ENCODE data around the gene MAP3K10.

Gene MAP3K10

DNA sequence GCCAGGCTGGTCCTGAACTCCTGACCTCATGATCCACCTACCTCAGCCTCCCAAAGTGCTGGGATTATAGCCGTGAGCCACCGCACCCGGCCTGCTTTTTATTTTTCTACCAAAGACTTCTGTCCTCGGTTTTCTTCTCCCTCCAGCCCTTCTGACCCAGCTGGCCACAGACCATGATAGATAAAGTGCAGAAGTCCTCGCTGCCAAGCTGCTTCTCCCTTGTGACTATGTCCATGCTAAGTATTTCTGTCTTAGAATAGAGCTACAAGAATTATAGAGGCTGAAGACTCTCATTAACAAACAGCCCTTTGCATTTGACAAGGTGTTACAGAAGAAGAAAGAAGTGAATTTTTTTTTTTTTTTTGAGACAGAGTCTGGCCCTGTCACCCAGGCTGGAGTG, 15.4 kb upstream of the MAP3K10 start:
- DNase-seq = no peak

DNA sequence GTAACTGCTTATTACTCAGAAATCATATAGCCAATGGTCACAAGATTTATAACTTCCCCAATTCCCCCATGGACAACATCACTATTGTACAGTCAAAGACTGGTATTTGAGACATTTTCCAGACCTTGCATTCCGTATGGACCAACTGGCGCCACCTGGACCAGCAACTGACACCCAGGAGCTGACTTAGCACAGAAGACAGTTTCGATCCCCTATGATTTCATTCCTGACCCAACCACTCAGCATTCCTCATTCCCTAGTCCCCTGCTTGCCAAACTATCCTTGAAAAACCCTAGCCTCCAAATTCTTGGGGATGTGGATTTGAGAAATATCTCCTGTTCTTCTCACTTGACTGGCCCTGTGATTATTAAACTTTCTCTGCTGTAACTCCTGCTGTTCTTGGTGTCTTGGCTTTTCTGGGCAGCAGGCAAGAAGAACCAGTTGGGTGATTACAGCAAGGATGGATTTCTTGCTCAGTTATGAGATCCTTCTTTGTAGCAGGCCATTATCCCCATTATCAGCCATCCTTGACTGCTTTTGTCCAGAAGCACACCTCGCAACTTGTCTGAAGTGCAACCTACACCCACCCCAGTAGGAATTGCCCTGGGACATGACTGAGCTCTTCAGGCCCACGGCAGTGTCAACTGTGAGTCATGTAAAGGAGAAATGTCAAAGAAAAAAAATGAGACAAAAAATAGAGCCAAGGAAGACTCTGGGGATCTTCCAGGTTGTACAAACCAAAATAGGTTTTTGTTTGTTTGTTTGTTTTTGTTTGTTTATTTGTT, 13.7 kb upstream of the MAP3K10 start:
- no peak for DNase-seq

DNA sequence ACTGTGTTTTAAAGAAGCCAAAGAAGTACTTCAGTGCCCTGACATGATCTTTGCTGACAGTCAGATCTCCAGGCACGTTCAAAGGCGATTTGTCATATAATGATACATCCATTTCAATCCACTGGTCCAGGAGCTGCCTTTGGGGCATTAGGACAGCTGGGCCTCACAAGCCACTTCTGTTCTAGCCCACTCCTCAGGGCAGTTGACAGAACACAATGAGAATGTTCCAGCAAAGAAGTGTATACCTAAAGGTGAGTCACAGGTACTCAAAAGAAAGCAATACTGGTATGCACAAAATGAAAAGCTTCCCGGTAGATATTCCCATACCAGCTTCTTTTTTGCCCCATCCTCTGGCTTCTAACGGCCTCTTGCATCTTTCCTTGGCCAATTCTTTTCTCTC, 12.5 kb upstream of the MAP3K10 start:
- no peak for DNase-seq

DNA sequence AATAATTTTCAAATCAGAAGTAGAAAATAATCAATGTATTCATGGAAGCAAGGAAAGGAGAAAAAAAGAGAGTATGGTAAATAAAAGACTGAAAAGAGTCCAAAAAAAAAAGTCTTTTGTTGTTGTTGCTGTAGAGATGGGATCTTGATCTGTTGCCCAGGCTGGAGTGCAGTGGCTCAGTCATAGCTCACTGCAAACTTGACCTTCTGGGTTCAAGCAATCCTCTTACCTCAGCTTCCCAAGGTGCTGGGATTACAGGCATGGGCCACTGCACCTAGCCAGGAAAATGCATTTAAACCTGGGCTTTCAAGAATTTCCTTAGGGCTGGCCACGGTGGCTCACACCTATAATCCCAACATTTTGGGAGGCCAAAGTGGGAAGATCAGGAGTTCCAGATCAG, 7.0 kb upstream of the MAP3K10 start:
- no peak for DNase-seq

DNA sequence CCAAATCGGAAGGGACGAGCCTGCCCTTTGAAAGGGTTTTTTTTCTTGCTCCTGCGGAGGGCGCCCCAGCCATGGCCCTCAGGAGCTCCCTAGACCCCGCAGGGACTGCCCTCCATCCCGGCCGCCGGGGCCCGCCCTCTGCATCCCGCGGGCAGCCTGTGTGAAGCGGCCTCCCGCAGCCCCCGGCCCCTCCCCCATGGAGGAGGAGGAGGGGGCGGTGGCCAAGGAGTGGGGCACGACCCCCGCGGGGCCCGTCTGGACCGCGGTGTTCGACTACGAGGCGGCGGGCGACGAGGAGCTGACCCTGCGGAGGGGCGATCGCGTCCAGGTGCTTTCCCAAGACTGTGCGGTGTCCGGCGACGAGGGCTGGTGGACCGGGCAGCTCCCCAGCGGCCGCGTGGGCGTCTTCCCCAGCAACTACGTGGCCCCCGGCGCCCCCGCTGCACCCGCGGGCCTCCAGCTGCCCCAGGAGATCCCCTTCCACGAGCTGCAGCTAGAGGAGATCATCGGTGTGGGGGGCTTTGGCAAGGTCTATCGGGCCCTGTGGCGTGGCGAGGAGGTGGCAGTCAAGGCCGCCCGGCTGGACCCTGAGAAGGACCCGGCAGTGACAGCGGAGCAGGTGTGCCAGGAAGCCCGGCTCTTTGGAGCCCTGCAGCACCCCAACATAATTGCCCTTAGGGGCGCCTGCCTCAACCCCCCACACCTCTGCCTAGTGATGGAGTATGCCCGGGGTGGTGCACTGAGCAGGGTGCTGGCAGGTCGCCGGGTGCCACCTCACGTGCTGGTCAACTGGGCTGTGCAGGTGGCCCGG, 815 bp downstream of the MAP3K10 start:
- DNase-seq = no peak

DNA sequence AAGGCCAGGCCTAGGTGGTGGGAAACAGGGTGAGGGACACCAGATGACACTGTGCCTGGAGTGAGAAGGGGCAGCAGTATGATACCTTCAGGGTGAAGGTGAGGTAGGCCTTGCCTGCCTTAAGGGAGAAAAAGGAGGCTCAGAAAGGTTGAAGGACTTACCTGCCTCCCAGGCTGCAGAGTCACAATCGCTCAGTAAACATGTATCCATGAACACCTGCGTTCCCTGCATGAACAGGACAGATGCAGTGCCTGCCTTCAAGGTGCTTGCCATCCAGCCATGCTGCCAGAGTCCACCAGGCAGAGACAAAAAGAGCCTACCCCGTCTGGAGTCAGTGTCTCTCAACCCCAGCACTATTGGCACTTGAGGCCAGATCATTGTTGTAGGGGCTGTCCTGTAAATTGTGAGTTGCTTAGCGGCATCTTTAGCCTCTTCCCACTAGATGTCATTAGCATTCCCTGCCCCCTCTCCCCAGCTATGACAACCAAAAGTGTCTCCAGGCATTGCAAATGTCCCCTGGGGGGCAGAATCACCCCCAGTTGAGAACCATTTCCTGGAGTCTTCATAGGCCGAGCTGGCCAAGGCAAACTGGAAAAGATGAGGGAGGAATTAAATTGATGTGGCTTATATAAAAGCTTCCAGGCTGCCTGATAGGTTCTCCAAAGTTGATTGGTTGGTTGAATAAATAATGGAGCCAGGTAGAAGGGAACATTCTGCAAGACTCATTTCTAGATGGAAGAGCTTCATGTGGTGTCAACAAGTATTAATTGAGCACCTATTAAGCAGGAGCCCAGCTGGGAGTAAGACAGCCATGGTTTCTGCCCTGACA, 1.7 kb downstream of the MAP3K10 start:
- DNase-seq = no peak

DNA sequence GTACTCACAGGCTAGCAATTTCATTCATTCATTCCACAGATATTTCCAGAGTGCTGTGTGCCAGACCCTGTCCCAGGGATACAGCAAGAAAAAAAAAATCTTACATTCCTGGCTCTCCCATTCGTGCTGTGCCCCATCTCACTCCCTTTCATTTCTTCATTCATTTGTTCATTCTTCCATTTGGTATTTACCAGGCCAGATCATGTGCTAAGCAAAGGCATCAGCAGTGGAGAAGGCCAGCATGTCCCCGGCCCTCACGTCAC, 2.3 kb downstream of the MAP3K10 start:
- no peak for DNase-seq

DNA sequence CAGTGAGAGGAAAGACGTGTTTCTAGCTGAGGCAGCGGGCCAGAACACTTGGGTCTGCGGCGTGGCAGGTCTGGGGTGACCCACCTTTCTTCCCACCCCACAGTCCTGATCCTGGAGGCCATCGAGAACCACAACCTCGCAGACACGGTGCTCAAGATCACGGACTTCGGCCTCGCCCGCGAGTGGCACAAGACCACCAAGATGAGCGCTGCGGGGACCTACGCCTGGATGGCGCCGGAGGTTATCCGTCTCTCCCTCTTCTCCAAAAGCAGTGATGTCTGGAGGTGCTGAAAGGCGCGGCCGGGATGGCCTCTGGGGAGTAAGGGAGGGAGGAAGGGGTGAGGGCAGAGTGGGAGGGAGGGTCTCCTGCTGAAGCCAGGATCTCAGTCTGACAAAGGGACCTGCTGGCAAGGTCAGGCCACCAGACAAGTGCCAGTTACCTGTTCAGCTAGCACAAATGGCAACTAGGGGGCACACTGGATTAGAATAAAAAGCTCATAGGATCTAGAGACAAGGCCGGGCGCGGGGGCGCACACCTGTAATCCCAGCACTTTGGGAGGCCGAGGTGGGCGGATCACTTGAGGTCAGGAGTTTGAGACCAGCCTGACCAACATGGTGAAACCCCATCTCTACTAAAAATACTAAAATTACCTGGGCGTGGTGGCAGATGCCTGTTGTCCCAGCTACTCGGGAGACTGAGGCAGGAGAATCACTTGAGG, 7.2 kb downstream of the MAP3K10 start:
- no peak for DNase-seq

DNA sequence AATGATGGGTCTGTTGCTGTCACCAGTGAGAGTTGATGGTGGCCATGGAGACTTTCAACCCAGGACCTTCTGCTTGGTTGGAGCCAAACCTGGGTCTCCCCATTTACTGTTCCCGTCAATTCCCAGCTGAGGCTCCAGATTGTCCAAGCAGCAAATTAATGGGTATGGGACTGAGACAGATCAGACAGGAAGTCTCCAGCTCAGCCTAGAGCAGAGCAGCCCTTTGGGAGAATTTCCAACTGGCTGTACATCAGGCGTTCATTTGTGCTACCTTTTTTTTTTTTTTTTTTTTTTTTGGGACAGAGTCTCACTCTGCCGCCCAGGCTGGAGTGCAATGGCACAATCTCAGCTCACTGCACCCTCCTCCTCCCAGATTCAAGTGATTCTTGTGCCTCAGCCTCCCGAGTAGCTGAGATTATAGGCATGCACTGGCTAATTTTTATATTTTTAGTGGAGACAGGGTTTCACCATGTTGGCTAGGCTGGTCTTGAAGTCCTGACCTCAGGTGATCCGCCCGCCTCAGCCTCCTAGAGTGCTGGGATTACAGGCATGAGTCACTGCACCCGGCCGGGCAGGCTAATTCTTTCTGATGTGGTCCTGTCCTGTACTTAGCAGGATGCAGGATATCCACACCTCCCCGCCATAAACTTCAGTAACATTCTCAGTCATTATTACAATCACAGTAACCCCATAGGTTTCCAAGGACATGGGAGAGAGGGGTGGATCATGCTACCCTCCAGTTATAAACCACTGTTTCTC, 9.3 kb downstream of the MAP3K10 start:
- DNase-seq = no peak

DNA sequence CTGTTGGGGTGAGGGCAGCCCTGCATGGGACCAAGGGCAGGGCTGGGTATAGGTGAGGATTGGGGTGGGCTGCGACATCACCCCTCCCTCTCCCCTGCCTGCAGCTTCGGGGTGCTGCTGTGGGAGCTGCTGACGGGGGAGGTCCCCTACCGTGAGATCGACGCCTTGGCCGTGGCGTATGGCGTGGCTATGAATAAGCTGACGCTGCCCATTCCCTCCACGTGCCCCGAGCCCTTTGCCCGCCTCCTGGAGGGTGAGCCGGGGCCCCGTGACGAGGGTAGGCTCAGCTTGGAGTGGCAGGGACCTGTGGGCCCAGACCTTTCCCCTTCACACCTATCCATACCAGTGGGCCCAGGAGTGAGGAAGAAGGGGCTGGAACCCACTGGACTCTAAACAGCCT, 13.2 kb downstream of the MAP3K10 start:
- no peak for DNase-seq

DNA sequence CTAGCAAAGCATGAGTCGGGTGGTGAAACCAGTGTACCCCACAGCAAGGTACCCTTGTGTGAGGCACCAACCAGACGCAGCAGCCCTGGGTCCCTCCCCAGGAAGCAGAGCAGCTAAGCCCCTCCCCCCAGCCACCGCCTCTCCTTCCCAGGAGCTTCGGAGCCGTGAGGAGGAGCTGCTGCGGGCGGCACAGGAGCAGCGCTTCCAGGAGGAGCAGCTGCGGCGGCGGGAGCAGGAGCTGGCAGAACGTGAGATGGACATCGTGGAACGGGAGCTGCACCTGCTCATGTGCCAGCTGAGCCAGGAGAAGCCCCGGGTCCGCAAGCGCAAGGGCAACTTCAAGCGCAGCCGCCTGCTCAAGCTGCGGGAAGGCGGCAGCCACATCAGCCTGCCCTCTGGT, 14.5 kb downstream of the MAP3K10 start:
- no peak for DNase-seq

DNA sequence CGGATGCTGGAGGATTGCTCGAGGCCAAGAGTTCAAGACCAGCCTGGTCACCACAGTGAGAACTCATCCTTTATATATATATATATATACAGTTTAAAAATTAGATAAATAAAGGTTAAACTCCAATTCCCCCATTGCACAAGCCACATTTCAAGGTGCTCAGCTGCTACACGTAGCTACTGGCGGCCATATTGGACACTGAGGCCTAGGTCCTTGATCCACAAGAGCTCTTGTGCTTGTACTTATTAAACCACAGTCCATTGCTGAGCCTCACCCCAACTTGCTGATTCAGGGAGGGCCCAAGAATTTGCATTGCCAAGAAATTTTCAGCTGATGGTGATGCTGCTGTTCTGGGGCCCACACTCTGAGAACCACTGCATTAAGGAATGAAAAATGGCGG, 17.4 kb downstream of the MAP3K10 start:
- no peak for DNase-seq

DNA sequence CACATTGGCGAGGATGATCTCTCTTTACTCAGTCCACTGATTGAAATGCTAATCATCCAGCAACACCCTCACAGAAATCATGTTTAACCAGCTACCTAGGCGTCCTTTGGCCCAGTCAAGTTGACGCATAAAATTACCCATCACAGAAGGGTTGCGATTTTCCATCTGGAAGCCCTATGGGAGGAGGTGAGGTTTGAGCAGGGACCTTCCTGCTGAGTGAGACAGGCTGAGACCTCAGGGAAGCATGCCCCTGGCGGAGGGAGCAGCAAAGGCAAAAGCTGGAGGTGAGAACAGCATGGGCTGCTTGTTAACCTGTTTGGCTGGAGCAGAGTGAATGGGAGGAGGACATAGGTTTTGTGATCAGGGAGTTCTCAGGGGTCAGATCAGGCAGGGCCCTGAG, 19.7 kb downstream of the MAP3K10 start:
- DNase-seq = no peak

DNA sequence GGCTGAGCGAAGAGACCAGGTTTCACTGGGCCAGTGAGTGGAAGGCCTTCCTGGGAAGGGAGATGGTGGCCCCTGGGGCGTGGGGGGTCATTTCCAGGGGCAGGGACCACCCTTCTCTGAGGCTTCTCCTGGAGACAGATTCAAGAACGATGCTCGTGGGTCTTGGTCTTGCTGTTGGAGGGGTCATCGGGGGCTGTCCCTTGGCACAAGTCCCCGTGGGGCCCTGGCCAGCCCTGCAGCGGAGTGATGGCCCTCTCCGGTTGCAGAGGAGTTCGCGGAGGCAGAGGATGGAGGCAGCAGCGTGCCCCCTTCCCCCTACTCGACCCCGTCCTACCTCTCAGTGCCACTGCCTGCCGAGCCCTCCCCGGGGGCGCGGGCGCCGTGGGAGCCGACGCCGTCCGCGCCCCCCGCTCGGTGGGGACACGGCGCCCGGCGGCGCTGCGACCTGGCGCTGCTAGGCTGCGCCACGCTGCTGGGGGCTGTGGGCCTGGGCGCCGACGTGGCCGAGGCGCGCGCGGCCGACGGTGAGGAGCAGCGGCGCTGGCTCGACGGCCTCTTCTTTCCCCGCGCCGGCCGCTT, 22.1 kb downstream of the MAP3K10 start:
- DNase-seq = no peak

DNA sequence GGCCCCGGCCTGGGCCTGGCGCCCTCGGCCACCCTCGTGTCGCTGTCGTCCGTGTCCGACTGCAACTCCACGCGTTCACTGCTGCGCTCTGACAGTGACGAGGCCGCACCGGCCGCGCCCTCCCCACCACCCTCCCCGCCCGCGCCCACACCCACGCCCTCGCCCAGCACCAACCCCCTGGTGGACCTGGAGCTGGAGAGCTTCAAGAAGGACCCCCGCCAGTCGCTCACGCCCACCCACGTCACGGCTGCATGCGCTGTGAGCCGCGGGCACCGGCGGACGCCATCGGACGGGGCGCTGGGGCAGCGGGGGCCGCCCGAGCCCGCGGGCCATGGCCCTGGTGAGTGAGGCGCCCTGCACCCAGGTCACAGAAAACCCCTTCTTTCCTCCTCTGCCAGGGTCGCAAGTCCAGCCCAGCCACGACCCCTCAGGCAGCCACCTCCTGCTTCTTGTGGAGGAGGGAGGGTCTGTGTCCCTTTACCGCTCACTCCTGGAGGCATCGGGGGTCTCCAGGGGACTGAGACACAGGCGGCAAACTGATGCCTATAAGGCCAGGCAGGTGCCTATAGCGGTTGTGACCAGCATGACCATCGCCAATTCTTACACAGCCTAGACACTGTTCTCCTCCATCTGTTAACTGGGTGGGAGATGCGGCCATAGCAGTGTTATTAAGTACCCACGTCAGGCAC, 22.8 kb downstream of the MAP3K10 start:
- DNase-seq = no peak

DNA sequence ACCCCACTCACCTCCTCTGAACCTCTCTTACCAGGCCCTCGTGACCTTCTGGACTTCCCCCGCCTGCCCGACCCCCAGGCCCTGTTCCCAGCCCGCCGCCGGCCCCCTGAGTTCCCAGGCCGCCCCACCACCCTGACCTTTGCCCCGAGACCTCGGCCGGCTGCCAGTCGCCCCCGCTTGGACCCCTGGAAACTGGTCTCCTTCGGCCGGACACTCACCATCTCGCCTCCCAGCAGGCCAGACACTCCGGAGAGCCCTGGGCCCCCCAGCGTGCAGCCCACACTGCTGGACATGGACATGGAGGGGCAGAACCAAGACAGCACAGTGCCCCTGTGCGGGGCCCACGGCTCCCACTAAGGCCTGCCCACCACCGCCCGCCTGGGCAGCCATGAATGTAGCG, 23.7 kb downstream of the MAP3K10 start:
- DNase-seq = no peak

DNA sequence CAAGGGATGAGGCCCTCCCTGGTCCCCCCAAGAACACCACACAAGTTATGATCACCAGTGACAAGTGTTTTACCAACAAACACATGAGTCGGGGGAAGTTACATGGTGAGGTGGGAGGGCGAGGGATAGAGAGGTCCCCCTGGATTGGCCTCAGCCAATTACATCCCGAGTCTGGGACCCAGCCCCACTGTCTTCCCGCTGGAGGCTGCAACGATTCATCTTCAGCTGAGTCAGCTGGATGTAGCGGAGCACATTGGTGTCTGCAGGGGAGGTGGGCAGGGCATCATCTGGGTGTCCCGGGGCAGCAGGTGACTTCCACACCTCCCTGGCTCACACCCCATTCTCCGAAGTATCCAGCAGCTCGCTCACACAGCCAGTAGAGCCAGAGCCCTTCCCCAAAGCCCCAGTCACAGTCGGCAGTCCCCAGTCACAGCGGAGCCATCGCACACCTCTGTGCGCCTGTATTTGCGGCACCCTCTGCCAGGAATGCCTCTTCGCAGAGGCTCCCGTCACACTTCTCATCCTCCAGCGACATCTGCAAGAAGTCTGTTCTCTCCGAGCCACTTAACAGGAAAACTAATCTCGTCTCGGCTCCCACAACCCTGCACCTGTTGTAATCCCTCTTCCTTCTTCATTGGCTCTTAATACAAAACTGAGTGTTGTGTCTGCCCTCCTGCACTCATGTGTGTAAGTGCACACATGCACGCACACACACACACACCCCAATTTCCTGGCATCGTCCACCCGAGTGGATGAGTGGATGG, 25.0 kb downstream of the MAP3K10 start:
- no peak for DNase-seq

DNA sequence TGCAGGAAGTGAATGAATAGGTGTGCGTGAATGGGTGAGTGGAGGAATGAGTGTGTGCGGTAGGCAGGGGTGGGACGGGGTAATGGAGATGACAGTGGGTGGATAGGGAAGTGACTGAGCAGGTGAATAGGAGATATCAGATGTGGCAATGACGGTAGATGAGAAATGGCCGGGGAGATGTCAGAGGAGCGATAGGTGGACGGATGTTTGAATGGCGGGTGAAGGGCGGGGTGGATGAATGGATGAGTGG, 25.5 kb downstream of the MAP3K10 start:
- no peak for DNase-seq

DNA sequence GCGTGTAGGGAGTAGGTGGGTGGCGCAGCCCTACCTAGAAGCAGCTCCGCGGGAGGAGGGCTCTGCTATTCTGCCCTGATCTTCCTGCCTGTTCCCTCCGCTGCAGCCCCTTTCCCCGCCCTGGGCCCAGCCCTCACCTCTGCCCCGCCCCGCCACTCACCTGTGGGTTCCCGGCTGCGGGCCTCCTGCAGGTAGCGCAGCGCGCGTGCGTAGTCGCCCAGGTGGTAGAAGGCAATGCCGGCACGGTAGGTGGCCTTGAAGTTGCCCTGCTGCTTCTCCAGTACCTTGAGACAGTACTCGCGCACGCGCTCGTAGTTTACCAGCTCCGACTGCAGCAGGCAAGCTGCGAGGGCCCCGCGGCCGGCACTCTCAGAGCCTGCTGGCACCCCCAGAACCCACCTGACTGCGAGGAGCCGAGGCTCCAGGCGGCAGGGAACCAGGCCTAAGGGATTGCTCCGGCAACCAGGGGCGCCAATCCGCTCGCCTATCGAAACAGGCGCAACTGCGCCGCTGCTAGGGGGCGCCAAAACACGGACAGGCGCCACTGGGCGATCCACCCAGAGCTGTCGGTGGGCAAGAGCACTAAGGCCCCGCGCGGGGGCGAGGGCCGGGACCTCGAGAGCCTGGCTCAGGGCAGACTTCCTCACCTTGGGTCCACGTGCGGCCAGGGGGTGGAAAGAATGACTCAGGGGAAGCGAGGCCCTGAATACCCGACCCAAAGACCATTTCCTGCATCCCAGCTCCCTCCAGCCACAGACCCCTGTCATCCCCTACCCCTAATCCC, 26.0 kb downstream of the MAP3K10 start:
- DNase-seq = no peak

All from GDM1 (cell line).